Hepatocyte (in vitro differentiated cells): Measurements from ENCODE around the gene IFT122.

Experiments used
- CTCF ChIP-seq: fragments of 200-600 bp; sonication (generic); IDR thresholded peaks from 2 replicates; pipeline ENCODE4 v1.5.1; 2016; ENCODE audit warnings: antibody characterized with exemption, mild to moderate bottlenecking; ENCODE audit not compliant: poor library complexity
- EZH2 ChIP-seq: fragments of 200-600 bp; sonication (generic); IDR thresholded peaks from 2 replicates; pipeline ENCODE4 v1.6.1; 2016; ENCODE audit warnings: antibody characterized with exemption, mild to moderate bottlenecking, borderline replicate concordance
- EZH2phosphoT487 ChIP-seq: fragments of 200-600 bp; sonication (generic); IDR thresholded peaks from one replicate; pipeline ENCODE4 v1.6.1; 2018; ENCODE audit warnings: antibody characterized with exemption, mild to moderate bottlenecking, low read depth, moderate library complexity; ENCODE audit not compliant: unreplicated experiment, severe bottlenecking

GRCh38 chr3:129539206-129539605, 99.2 kb downstream of the IFT122 start:
- TF ChIP-seq CTCF (no peak), EZH2phosphoT487 (no peak), EZH2 (no peak)
